Thoracic aorta (tissue), 2 donors: ENCODE measurements around the gene MSTN. TPM values are rescaled to one million over a fixed set of nuclear protein-coding genes. Genes with fewer than 3 reads are reported as not detected.
A peak's percentile ranks its signal among the peaks of the same experiment; 100 is the strongest.

Experiments used
- ATAC-seq: fragments of 150-250 bp; one replicate; pipeline ENCODE4 v1.8.0; 2017; ENCODE audit warnings: low read depth; ENCODE audit not compliant: insufficient number of reproducible peaks, low FRiP score
- DNase-seq: peaks from one replicate; pipeline ENCODE4 v3.0.0-alpha.2; 2020; ENCODE audit warnings: low spot score
- H3K27ac ChIP-seq, 2 donors: fragments of 200-600 bp; sonication (generic); 1 replicate in 1 of 2; 2 replicates in 1 of 2; pipeline ENCODE4 v1.5.1; 2016; ENCODE audit warnings: mild to moderate bottlenecking in 2 of 2, moderate library complexity in 2 of 2
- H3K27me3 ChIP-seq: fragments of 200-600 bp; sonication (generic); replicated peaks from 2 replicates; pipeline ENCODE4 v1.6.0; 2016; ENCODE audit warnings: mild to moderate bottlenecking; ENCODE audit not compliant: insufficient read depth
- H3K36me3 ChIP-seq: fragments of 200-600 bp; sonication (generic); one replicate; pipeline ENCODE4 v1.5.1; 2016
- H3K4me1 ChIP-seq, 2 donors: fragments of 200-600 bp; sonication (generic); 1 replicate in 1 of 2; 2 replicates in 1 of 2; pipeline versions ENCODE4 v1.5.1 to v1.6.0; 2016; ENCODE audit warnings: low read depth in 2 of 2, mild to moderate bottlenecking in 1 of 2; ENCODE audit not compliant: control insufficient read depth in 1 of 2
- H3K4me3 ChIP-seq: fragments of 200-600 bp; sonication (generic); 2 replicates; pipeline ENCODE4 v1.5.1; 2016; ENCODE audit warnings: mild to moderate bottlenecking
- H3K9me3 ChIP-seq: fragments of 200-600 bp; sonication (generic); 2 replicates; pipeline ENCODE4 v1.5.1; 2016
- total RNA-seq, 2 donors: library from RNA; depleted of rRNA; stranded (reverse); fragments of >200 nt; gene quantifications; one replicate each; pipeline versions ENCODE4 v1.1.0 to v1.2.3, GENCODE V29; 2016
- TF ChIP-seq, protein P1 (sequence below): fragments of 200-600 bp; sonication (generic); IDR thresholded peaks from one replicate; pipeline ENCODE4 v1.5.1; 2019; ENCODE audit warnings: antibody characterized with exemption

The MSTN gene
- total RNA-seq, 2 donors from 2014 or later: 0.27 to 1.3 TPM

- TF ChIP-seq, protein P1, sequence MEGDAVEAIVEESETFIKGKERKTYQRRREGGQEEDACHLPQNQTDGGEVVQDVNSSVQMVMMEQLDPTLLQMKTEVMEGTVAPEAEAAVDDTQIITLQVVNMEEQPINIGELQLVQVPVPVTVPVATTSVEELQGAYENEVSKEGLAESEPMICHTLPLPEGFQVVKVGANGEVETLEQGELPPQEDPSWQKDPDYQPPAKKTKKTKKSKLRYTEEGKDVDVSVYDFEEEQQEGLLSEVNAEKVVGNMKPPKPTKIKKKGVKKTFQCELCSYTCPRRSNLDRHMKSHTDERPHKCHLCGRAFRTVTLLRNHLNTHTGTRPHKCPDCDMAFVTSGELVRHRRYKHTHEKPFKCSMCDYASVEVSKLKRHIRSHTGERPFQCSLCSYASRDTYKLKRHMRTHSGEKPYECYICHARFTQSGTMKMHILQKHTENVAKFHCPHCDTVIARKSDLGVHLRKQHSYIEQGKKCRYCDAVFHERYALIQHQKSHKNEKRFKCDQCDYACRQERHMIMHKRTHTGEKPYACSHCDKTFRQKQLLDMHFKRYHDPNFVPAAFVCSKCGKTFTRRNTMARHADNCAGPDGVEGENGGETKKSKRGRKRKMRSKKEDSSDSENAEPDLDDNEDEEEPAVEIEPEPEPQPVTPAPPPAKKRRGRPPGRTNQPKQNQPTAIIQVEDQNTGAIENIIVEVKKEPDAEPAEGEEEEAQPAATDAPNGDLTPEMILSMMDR: no peak
- Histone ChIP-seq H3K27me3 (no peaks in the 10 kb centered on the region), H3K4me1 (no peaks in the 10 kb centered on the region), H3K9me3 (no peaks in the 10 kb centered on the region), H3K36me3 (no peaks in the 10 kb centered on the region), H3K4me3 (no peak overlapping the region), H3K27ac (no peak overlapping the region)
- ATAC-seq: no peak
- DNase-seq: no peak
Observed at GRCh38 chr2:190060626-190061025, 1.9 kb downstream of the MSTN start.

DNA sequence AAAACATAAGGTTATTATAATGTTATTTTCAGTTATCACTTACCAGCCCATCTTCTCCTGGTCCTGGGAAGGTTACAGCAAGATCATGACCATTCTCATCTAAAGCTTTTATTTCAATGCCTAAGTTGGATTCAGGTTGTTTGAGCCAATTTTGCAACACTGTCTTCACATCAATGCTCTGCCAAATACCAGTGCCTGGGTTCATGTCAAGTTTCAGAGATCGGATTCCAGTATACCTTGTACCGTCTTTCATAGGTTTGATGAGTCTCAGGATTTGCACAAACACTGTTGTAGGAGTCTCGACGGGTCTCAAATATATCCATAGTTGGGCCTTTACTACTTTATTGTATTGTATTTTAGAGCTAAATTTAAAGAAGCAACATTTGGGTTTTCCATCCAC, 2.5 kb downstream of the MSTN start:
- TF ChIP-seq, protein P1: no peak
- no peaks in the 10 kb centered on the region for H3K4me1 ChIP-seq
- no peak overlapping the region for H3K27ac ChIP-seq

DNA sequence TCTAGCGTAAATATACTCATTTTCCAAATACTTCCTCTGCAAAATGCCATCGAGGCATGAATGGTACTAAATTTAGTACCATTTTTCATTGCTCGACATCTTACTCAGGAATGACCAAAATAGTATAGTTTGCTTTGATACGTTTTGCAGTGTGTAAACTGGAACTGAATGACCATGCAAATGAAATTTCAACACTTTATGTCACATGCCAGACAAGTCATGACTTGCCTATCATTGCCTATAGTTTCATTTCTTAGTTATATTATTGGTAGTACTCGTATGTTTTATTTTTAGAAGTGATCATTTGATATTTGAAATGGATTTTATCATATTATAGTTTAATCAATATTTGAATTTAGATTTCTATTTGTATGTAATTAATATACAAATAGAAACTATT, 9.1 kb downstream of the MSTN start:
- Histone ChIP-seq H3K9me3 (no peaks in the 10 kb centered on the region), H3K36me3 (no peaks in the 10 kb centered on the region), H3K27me3 (no peaks in the 10 kb centered on the region), H3K4me1 (peaks cover 6 to 8% of the 10 kb centered on the region in 2 donors), H3K4me3 (peak overlapping the region; percentile 8), H3K27ac (no peak overlapping the region)
- DNase-seq (no peak), ATAC-seq (no peak)
- TF ChIP-seq, protein P1: no peak

More for the DNA sequence above, 2.5 kb downstream of the MSTN start:
- no peak for DNase-seq
- Histone ChIP-seq H3K4me3 (no peak overlapping the region), H3K36me3 (no peaks in the 10 kb centered on the region), H3K9me3 (no peaks in the 10 kb centered on the region), H3K27me3 (no peaks in the 10 kb centered on the region)
- no peak for ATAC-seq

DNA sequence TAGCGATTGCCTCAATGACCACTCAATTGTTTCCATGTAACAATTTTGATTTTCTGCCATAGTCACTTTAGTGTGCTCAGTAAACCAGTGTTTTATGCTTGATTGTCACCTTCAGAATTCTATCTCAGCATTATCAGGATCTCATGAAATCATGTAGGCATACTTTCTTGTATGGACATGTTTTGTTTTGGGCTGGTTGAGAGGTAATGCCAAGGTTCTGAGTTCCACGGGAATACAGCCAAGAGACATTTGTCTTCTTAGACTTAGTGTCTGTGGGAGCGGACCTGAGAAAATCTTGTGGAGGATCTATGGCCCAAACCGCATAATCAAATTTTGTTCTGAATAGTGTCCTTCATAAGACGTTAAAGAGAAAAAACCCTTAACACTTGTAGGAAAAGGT, 10.2 kb downstream of the MSTN start:
- ATAC-seq: no peak
- peaks cover 6 to 8% of the 10 kb centered on the region in 2 donors for H3K4me1 ChIP-seq
- no peaks in the 10 kb centered on the region for H3K27me3 ChIP-seq
- TF ChIP-seq, protein P1: no peak
- H3K27ac ChIP-seq: no peak overlapping the region
- no peak for DNase-seq
- no peaks in the 10 kb centered on the region for H3K36me3 ChIP-seq
- no peak overlapping the region for H3K4me3 ChIP-seq
- H3K9me3 ChIP-seq: no peaks in the 10 kb centered on the region

DNA sequence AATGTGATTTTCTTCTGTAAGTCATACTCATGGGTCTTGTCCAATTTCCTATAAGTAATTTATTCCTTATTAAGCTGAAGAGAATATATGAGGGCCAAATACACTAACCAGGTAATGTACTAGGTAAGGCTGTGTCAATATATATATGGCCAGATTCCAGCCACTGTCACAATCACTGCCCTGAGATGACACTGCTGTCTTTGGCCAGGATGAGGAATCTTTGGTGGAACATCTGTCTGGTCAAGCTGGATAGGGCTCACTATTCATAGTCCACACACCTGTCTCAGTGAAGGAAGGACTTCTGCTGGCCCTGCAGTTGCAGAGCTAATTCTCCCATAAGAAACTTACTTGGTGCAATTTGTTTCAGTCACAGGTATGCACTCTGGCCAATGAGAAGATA, 11.3 kb downstream of the MSTN start:
- DNase-seq (no peak), ATAC-seq (no peak)
- peaks cover 6 to 8% of the 10 kb centered on the region in 2 donors for H3K4me1 ChIP-seq
- no peaks in the 10 kb centered on the region for H3K9me3 ChIP-seq
- no peaks in the 10 kb centered on the region for H3K36me3 ChIP-seq
- no peak overlapping the region for H3K27ac ChIP-seq
- H3K4me3 ChIP-seq: no peak overlapping the region
- TF ChIP-seq, protein P1: no peak
- H3K27me3 ChIP-seq: no peaks in the 10 kb centered on the region
